Measurements from ENCODE around the gene RNF223.
A peak's percentile ranks its signal among the peaks of the same experiment; 100 is the strongest.
"Not testable (repeated sequence)": the region's sequence is repeated elsewhere in the genome, so short reads cannot be mapped to it uniquely, and the experiment has no call there.

The RNF223 gene

GRCh38 chr1:1041873-1042272 is 32.2 kb downstream of the RNF223 start:
- no peak for DNase-seq

DNA sequence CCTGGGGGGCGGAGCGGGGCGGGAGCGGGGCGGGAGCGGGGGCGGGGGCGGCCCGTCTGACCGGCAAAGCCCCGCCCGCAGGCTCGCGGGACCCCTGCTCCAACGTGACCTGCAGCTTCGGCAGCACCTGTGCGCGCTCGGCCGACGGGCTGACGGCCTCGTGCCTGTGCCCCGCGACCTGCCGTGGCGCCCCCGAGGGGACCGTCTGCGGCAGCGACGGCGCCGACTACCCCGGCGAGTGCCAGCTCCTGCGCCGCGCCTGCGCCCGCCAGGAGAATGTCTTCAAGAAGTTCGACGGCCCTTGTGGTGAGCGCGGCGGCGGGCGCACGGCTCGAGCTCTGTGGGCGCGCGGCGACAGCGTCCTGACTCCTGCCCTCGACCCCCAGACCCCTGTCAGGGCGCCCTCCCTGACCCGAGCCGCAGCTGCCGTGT is 33.0 kb downstream of the RNF223 start:
- DNase-seq, result no peak

- DNase-seq, result no peak
Measured at GRCh38 chr1:1040004-1040991, 33.8 kb downstream of the RNF223 start.

DNA sequence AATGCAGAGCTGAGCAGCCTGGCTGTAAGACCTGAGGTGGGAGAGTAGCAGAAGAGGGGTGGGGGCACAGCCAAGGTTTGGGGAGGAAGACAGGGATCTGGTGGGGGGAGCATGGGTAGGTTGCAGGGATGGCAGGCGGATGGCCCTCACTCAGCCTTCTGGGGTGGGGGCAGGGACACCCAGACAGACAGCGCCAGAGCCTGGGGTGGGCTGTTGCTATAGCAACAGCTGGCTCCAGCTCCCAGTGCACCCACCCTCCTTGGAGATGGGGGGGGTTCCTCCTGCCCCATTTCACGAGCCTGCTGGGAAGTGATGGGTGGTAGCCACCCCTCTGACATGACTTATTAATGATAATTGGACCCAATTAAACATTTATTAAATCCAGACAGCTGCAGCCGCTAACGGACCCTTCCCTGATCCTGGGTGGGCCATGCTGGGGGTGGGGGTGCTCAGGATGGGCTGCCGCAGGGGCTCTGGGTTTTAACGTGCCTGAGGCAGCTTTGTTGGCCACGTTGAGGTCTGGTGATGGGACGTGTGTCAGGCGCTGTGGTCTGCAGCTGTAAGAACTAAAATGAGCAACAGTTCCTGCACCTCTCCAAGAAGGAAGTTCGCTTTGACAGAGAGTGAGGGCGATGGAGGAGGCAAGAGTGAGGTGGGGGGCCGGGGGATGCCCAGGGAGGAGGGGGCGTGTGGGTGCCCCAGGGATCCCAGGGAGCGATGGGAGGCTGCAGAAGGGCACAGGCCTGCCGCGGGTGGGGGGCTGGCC is 34.8 kb downstream of the RNF223 start:
- no peak for DNase-seq

- no peak for DNase-seq
Measured at GRCh38 chr1:1038694-1039093, 35.4 kb downstream of the RNF223 start.

GRCh38 chr1:1037366-1038327 is 36.5 kb downstream of the RNF223 start:
- DNase-seq, result no peak

DNA sequence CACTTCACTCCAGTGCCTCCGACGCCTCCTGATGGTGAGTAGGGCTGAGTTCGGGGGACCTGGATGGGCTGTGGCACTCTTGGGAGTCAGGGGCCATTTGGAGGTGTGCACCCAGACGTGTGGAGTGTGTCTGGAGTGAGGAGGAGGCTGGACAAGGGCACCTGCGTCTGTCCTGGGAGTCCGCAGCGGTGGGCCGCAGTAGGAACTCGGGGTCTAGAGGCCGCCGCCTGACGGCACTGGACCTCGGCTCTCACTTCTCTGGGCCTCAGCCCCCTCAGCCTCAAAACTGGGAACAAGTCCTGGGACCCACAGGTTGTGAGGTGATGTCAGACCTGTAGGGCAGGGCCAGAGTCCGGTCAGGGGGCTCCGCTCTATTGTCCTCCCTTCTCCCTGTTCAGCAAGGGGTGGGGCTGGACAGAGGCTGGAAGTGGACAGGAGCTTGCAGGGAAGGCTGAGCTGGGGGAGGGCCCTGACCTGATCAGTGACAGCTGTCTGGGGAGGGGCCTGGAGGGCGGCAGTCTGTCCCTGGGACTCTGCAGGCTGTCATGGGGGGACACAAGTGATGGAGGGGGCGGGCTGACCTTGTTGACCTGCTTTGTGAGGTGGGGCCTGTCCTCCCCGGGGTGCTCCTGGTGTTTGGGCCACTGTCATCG is 38.7 kb downstream of the RNF223 start:
- no peak for DNase-seq

- DNase-seq, result peak; percentile 21
Measured at GRCh38 chr1:1034439-1034781, 39.7 kb downstream of the RNF223 start.

- DNase-seq, result no peak
Measured at GRCh38 chr1:1033731-1034438, 40.2 kb downstream of the RNF223 start.

DNA sequence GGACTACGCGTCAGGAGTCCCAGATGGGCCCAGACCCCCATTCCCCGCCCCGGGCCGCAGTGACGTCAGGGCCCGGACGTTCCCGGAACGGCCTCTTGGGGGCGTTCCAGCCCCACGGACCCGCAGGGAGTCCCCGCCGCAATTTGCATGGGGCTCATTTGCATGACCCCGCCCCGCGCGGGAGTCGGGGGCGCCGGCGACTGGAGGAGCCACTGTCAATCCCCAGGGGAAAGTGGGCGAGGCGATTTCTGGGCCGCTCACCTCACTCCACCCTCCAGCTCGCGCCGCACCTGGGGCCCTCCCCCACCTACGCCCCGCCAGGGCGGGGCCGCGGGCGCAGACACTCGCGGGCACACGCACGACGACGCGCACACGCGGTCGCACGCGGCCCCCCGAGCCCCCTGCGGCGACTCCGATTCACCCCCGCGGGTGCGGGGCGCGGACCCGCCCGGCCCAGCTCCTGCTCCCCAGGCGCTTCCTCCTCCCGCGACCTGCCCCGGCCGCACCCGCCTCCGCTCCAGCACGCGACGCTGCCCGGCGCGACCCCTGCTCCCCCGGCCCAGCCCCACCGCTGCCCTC is 41.0 kb downstream of the RNF223 start:
- peak; percentile 89 for DNase-seq

DNA sequence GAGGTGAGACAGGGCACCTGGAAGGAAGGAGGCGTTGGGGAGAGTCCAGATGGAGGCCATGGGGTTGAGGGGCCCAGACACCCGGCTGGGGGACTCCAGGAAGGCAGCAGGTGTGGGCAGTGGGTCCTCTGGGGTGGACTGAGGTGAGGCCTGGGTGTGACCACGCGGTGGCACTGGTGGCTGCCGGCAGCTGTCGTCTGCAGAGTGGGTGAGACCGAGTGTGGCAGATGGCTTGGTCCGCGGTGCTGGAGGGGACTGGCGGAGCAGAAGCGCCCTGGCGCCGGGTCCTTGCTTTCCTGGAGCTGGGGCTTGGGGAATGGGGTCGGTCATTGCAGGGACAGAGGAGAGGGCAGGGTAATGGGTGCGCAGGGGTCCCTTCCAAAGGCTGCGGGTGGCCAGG is 41.7 kb downstream of the RNF223 start:
- DNase-seq, result no peak

DNA sequence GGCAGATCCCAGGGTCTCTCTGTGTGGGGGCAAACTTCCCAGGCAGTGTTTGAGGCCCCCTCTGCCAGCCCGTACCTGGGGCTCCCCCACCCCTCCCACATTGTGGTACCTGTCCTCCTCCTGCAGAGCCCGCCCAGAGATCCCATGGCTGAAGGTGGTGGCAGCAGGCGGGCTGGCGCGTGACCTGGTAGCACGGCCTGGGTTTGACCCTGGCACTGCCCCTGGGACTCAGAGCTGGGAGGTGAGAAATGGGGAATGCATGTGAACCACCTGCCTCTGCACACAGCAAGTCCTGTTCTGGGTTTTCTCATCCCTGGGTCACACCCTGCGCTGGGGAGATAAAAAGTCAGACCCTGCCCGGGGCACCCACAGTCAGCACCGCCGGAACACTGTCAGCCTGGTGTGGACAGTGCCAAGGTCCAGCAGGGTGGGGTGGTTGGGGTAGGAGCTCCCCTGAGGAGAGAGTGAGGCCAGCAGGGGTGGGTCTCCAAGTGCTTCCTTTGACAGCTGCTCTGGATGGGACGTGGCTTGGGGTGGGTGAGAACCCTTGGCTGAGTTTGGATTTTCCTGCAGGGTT is 42.4 kb downstream of the RNF223 start:
- DNase-seq, result no peak

DNA sequence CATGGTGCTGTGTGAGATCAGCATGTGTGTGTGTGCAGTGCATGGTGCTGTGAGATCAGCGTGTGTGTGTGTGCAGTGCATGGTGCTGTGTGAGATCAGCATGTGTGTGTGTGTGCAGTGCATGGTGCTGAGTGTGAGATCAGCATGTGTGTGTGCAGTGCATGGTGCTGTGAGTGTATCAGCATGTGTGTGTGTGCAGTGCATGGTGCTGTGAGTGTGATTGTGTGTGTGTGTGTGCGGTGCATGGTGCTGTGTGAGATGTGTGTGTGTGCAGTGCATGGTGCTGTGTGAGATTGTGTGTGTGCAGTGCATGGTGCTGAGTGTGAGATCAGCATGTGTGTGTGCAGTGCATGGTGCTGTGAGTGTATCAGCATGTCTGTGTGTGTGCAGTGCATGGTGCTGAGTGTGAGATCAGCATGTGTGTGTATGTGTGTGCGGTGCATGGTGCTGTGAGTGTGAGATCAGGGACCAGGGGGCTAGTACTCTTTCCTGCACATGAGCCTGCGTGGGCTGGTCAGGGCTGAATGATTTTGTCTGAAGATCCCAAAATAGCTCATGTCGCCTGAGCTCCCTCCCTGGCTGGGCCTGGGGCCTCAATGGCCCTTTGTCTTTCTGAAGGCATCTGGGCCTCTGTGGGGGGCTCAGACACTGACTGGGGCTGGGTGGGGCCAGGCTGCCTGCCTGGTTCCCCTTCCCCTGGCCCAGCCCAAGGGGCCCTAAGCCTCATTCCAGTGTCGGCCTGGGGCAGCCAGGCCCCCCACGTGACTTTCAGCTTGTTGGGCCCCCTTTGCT is 43.0 kb downstream of the RNF223 start:
- DNase-seq, result not testable (repeated sequence)

DNA sequence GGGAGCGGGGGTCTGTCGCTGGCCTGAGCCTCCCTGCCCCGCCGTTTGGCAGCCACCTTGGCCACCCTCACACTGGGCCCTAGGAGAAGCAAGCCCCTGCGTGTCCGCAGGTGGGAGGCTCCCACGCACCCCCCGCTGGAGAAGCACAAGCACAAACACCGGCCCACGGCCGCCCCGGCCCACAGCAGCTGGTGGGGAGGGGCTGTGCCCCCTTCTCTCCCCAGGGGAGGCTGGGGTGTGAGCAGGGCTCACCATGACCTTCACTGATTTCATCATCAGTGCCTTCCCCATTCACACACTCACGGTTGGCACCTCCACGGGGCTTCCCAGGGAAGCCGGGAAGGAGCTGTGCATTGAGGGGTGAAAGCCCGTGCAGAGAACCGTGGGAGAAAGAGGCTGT is 46.3 kb downstream of the RNF223 start:
- no peak for DNase-seq

- DNase-seq, result no peak
Measured at GRCh38 chr1:1026599-1027413, 47.3 kb downstream of the RNF223 start.

DNA sequence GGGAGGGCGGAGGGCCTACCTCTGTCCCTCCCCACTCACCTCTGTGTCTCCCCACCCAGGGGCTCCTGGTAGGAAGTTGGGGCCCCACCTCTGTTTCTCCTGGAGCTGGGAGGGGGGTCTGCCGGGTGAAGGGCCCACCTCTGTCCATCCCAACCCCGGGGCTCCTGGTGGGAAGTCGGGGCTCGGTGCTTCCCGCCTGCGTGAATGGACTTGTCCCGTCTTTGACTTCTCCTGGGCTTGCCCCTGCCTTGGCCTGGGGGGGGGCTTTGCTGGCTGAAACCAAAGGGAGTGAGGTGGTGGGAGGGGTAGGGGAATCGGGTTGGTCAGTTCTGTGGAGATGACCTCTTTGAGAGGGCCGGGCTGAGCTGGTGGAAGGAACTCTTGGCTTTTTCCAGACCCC is 48.4 kb downstream of the RNF223 start:
- DNase-seq, result no peak

- no peak for DNase-seq
Measured at GRCh38 chr1:1024771-1025699, 49.1 kb downstream of the RNF223 start.

Measured in DMS79 (cell line).